Glomerular visceral epithelial cell (primary cell): Measurements from ENCODE around the gene PLA2G4E.

Experiments used
- DNase-seq: peaks from one replicate; pipeline ENCODE4 v3.0.0-alpha.2; 2016; ENCODE audit errors: extremely low spot score

Gene PLA2G4E, protein sequence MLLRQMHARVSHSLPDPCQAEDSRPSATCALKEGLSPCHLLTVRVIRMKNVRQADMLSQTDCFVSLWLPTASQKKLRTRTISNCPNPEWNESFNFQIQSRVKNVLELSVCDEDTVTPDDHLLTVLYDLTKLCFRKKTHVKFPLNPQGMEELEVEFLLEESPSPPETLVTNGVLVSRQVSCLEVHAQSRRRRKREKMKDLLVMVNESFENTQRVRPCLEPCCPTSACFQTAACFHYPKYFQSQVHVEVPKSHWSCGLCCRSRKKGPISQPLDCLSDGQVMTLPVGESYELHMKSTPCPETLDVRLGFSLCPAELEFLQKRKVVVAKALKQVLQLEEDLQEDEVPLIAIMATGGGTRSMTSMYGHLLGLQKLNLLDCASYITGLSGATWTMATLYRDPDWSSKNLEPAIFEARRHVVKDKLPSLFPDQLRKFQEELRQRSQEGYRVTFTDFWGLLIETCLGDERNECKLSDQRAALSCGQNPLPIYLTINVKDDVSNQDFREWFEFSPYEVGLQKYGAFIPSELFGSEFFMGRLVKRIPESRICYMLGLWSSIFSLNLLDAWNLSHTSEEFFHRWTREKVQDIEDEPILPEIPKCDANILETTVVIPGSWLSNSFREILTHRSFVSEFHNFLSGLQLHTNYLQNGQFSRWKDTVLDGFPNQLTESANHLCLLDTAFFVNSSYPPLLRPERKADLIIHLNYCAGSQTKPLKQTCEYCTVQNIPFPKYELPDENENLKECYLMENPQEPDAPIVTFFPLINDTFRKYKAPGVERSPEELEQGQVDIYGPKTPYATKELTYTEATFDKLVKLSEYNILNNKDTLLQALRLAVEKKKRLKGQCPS

DNA sequence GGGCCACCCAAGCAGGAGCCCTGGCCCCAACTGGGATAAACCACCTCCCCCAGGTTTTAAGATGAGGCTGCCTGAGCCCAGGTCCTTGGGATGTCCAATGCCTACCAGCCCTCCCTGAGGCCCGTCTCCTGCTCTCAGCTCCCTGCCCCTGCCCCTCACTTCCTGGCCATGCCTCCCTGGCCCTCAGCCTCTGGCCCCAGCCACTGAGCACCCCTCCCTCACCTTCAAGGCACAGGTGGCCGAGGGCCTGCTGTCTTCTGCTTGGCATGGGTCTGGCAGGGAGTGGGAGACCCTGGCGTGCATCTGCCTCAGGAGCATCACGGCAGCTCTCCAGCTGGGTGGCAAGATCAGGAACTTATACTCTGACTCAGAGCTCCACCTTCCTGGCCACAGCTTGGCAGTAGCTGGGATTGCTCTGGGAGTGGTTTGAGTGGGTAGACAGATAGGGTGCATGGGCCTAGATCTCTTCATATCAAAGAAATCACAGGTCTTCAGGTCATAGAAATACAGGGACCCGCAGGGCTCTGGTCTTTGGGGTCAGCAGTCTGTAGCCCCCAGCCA, at the start of gene PLA2G4E:
PLA2G4E (minus strand) TSS at position 330 of the 561 bp plus-strand sequence; CDS start at position 318, 12 bp downstream.
- DNase-seq: no peak

DNA sequence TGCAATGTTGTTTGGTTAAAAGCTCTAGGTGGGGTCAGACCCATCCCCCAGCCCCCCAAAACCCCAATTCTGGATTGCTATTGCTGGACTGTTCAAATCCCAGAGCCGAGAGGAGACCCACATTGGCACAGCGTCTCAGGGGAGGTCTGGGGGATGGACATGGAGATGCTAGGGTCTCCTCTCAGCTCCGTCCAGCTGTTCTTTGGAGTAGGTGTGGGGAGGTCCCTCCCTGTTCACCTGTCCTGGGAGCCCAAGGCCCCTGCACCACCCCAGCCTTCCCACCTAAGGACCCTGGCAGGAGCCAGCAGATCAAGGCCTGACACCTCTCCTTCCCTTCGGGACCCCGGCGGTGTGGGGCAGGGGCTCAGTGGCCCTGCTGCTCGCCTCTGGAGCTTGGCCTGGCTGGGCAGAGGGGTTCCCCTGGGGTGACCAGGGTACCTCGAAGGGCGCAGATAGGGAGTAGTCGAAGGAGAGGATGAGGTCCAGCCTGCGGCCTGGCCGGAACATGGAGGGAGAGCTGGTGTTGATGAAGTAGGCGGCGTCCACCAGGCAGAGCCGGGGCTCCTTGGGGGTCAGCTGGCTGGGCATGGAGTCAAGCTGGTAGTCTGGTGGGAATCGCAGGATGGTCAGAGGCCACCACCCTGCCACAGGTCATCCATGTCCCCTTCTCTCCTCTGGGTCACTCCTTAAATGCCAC, 49.6 kb upstream of the PLA2G4E start:
- DNase-seq: no peak

DNA sequence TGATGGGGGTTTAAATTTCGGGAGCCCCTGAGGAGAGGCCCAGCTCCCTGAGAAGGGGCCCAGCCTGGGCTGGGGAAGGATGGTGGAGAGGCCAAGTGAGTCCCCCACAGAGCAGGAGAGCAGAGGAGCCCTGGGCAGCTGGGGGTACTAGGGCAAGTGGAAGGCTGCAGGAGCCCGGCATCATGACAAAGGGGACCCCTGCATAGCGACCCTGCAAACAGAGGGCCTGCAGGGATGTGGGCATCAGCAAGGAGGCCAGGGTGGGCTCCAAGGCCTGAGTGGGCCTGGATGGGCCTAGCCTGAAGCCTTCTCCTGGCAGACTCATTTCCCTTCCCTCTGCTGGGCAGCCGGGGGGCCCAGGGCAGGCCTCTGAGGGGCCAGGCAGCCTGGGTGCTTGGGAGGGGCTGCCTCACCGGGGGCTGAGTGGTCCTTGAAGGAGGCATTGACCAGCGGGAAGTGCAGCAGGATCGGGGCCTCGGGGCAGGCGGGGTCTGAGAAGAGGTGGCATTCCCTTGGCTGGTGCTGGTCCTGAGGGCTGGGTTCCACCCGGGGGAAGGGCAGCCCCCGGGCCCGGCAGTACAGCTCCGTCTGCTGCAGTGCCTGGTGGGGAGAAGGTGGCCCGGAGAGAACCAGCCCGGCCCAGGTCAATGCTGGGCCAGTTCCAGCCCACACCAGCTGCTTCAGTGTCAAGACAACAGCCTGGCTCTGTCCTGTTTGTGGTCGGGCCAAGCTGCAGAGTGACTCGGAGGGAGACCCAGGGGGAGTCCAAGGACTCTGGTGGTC, 48.8 kb upstream of the PLA2G4E start:
- DNase-seq: no peak

DNA sequence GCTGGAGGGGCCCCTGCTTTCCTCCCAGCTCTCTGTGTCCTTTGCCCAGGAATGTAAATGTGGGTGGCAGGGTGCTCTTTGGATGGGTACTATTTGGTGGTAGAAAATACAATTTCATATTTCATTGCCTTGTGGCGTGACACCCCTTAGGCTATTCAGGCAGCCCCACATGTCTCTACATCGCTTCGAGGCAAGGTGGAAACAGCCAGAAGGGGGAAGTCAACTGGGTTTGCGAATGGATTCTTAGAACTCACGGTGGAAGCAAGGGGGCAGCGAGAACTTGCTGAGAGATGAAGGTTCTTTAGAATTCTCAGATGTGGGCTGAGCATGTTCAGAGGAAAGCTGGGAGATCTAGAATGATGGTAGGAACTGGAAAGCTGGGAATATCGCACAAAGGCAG, 48.2 kb upstream of the PLA2G4E start:
- no peak for DNase-seq

DNA sequence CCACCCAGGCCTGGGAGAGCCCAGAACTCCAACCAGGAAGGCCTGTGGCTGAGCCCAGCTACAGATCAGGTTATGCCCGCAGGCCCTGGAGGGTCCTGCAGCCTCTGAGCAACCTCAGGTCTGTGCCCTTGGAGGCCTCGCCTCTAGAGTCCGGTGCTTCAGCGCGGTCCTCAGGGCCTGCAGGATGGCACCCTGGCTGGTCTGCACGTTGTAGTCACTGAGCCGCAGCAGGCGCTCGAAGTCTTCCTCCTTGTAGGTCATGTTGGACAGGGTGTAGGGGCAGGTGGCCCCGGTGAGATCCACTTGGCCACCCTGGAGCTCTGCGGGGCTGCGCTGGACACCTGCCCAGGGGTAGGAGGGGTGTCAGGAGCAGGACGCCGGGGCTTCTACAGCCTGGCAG, 47.8 kb upstream of the PLA2G4E start:
- no peak for DNase-seq

DNA sequence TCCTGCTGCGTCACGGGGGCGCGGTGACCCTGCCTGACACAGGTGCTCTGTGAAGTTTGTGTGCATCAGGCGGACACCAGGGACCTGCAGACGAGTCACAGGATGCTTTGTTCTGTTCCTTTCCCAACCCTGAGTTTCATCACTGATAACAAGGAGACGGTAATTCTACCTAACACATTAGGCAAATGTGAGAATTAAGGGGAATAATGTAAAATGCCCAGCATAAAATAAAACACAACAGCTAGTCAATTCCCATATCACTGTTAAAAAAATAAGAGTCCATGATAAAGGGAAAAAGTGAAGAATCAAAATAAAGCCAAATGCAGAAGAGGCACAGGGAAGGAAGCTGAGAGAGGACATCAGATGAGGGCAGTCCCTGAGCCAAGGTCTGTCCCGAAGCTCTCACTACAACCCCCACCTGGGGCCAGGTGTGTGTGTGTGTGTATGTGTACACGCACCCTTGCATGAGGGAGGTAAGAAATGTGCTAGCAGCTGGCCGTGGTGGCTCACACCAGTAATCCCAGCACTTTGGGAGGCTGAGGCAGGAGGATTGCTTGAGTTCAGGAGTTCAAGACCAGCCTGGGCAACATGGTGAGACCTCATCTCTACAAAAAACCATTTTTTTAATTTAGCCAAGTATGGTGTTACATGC, 46.0 kb upstream of the PLA2G4E start:
- no peak for DNase-seq

DNA sequence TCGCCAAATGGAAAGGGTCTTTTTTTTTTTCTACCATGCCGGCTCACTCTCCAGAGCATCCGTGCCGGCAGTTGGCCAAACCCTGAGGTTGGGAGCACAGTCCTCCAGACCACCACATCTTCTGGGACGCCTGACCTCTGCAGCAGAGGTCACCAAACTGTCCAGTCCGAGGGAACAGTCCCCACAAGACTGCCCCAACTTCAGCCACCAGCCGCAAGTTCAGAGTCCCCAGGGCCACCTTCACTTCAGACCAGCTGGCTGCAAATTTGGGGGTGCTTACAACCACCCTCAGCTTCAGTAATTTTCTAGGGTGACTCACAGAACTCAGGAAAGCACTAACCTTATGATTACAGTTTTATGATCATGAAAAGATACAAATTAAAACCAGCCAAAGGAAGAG, 44.6 kb upstream of the PLA2G4E start:
- DNase-seq: no peak

DNA sequence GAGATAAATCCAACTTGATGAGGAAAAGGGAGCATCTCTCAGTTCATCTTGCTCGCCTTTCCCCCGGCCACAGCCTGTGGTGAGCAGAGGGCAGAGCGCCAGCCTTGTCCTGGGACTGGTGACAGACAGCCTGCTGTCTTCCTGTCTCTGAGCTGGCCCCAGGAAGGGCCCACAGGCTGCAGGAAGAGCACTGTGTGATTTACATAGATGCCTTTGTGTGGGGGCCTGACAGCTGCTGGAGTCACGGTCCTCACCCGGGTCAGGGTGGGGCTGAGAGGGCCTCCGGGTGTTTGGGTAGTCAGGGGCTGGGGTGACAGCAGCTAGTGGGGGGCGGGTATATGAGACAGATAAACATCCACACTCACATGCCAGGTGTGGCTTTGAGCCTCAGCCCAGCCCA, 44.2 kb upstream of the PLA2G4E start:
- DNase-seq: no peak

DNA sequence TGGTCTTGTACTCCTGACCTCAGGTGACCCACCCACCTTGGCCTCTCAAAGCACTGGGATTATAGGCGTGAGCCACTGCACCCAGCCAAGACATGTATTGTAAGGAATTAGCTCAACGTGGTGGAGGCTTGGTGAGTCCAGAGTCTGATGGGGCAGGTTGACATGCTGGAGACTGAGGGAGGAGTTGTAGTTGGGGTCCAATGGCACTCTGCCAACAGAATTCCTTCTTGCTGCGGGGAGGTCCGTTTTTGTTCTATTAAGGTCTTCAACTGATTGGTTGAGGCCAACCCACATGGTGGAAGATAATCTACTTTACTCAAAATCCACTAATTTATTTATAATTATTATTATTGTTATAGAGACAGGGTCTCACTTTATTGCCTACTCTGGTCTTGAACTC, 43.4 kb upstream of the PLA2G4E start:
- DNase-seq: no peak

DNA sequence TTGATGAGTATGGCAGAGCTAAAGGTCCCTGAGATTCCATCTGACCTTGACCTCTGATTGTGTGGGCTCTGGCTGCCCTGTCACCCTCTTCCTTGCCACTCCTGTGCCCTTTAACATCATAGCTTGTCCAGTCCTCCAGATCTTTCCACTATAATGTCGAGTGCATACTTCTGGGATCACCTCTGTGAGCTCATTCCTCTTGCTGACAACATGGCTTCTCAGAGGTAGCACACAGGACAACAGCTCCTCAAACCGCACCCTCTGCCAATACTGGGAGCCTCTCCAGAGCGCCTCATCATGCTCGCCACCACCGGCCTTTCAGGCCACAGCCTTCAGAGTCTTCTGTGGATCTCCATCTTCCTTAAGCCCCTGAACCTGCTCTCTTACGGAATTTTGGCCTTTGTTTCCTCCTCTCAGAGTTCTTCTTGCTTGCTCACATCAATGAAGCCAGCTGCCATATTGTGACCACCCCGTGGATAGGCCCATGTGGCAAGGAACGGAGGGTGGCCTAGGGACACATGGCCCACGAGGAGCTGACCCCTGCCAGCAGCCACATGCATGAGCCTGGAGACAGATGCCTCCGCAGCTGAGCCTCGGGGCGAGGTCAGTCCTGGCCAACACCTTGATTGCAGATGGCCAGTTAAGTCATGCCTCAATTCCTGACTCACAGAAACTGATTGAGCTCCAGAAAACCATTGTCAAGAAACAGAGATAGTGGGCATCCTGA, 42.4 kb upstream of the PLA2G4E start:
- DNase-seq: no peak

DNA sequence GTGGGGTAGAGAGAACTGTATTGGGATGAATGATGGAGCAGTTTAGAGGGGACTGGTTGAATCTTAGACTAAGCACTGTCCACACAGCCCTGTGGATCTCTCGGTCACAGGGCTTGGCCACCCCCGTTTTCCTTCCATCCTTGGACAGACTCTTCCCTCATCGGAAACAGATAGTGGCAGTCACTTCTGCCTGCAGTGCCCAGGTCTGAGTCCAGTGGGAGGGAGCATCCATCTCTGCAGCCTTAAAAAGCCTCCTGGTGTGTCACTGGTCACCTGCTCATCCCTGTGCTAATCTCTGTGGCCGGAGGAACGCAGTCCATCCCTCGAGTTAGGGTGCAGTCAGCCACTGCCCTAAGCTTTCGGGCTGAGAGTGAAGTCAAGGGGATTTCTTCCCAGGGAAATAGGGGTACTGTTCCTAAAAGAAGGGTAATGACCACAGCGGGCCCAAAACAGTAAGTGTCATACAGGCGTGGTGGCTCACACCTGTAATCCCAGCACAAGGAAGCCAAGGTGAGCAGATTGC, 41.5 kb upstream of the PLA2G4E start:
- DNase-seq: no peak

DNA sequence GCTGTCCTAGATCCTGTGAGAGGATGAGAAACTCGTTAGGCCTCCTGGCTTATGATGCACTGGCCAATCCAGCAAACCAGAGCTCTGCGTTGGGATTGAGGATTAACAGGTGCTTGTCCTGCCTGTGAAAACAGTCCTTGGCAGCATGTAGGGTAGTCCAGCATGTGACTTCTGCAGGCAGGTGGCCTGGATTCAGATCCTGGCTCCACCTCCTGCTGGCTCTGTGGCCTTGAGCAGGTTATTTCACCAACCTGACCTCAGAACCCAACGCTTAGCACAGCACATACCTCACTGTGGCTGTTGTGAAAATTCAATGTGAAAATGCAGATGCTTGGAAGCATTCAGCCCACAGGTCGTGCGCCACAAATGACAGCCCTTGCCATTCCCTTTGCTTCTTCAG, 40.0 kb upstream of the PLA2G4E start:
- no peak for DNase-seq

DNA sequence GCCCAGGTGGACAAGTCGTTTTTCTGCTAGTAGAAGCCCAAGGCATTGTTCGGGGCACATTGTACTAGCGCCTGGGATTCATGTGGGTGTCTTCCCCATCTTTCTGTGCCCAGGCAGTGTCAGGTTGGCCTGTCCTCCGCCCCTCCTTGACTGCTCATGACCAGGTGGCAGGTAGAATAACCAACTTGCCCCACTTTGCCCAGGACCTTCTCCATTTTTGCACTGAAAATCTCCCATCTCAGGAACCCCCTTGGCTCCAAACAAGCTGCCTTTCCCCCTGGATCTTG, 39.6 kb upstream of the PLA2G4E start:
- DNase-seq: no peak

DNA sequence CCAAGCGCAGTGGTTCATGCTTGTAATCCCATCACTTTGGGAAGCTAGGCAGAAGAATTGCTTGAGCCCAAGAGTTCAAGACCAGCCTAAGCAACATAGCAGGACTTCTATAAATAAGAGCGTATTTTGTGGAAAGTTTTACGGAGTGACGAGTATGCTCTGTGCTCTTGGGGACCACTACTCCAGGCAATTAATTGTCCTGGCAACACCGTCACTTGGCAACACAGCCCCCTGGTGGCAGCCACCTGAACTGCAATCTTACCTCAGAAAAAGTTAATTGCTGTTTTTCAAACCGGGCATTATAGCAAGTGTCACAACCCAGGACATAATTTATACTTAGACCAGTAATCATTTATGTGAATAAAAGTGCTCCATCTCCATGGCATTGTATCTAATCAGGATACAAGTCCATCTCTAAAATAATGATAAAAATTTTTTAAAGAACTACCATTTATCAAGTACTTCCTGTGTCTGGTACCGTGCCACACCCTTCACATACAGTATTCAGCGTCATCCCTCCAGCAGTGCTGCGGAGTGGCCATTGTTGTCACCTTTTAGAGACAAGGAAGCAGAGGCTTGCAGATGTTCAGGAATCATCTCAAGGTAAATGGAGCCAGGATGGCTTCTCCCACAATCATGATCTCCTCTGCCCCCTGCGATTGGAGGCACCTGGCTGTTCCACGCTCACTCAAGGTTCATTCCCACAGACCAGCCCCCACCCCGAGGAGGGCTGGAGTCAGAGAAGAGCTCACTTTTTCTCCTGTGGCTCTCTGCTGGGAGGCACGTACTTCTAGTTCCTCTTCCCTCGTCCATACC, 39.0 kb upstream of the PLA2G4E start:
- DNase-seq: peak; percentile 41

DNA sequence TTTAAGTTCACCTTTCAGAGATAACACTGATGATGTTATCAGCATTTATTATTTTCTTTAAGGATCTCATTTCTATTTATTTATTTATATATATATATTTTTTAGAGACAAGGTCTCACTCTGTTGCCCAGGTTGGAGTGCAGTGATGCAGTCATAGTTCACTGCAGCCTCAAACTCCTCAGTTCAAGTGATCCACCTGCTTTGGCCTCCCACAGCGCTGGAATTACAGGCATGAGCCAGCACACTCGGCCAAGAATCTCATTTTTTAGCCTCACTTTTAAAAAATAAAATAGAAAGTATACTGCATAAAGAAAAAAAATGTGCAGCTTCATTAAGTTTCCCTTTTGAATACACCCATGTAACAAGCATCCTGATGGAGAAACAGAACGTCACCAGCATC, 37.9 kb upstream of the PLA2G4E start:
- no peak for DNase-seq

DNA sequence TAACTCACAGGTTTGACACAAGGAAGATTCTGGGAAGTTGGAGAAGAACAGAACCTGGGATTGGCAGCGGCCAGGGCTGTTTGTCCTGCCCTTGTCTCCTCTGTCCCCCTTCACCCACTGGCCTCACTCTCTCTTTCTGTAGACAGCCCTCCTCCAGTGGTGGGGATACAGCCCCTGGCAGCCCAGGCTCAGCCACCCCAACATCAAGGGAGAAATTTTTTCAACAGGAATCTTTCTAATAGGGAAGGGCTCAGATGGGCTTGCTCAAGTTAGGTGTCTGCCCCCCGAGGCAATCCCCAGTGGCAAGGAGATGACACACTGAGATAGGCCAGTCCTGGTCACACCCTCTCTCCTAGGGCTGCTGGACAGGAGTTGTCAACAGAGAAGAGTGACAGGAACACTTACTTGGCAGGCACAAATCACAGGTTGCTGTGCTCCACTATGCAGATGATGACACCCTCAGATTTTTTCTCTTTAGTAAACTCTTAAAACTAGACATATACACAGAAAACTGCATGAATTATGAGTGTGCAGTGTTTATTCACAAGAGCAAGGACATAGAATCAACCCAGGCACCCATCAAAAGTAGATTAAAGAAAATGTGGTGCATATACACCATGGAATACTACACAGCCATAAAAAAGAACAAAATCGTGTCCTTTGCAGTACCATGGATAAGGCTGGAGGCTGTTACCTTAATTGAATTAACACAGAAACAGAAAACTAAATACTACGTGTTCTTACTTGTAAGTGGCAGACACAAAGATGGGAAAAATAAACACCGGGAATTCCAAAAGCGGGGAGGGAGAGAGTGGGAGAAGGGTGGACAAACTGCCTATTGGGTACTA, 37.2 kb upstream of the PLA2G4E start:
- no peak for DNase-seq

DNA sequence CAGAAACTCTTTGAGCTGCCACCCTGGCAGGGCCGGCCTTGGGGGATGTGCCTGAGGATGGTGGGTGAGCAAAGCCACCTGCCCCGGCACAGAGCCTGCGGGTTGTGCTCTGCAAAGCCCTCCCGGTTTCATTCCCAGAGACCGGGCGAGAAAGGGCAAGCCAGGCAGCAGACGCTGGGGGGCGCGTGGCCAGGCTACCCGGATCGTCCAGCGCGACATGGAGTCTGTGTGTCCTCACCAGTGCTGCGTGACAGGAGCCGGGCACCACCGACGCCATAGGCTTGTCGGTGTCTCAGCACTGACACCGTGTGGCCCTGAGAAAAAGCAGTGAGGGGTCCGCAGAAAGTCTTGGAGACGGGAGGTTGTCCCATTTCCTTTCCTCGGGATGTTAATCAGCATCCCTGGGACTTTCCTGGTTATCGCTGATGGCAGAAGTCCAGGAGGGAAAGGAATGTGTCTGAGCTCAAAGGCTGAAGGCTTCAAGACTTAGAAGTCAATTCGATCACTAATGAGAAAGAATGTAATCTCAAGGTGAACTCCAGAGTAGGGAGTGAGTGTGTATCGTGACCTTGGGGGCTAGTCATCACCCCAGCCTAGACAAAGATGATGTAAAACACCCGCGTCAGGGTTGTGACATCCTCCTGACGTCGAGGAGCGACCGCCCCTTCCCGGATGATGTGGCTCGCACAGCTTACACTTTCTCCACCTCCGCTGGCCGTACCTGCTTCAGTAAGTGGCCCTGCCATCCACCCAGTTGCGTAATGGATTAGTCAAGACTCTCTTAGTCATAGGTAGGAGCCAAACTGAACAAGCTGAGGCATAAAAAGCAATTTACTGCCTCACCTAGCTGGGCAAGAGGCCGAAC, 36.3 kb upstream of the PLA2G4E start:
- peak; percentile 85 for DNase-seq
